Measurements from ENCODE around the gene B3GNT2. TPM values are rescaled to one million over a fixed set of nuclear protein-coding genes. Genes with fewer than 3 reads are reported as not detected.

Gene B3GNT2
- total RNA-seq, 4 donors from 2014 or later: 12.6 to 41.9 (median 28.0) TPM

DNA sequence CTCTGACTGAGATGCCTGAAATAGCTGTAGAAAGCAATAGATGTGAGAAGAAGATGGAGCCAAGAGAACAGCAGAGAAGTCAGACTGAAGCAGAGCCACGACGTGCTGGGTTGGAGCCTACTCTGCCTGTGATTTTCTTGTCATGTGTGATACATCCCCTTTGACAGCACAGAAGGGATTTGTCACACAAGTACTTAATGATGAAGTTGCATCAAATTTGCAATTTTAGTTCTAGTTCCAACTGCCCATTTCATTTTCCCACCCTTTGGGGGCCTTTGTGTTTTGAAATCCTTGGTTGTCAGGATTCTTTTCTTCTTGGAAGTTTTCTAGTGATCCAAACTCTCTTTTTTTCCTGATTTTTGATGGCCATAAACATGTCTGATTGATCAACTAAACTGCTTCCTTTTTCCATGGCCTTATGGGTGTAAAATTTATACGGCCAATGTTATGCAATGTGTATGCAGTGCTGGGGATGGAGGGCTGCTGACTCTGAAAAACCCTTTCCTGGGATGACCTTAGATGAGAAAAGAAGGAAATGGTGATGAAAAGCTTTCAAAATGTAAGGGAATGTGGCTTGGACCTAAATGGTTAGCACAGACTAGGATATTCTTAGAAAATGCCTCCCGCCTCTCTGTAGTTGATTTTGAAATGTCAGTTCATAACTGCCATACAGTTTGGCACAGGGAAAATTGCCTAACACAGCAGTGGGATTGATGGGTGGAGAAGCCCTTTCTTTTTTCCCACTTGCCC, 9.6 kb upstream of the B3GNT2 start:
- H3K27ac ChIP-seq: no peak overlapping the region
- H3K36me3 ChIP-seq: no peaks in the 10 kb centered on the region
- no peak overlapping the region for H3K4me3 ChIP-seq
- peak in 1 of 2 donors; percentile 13 for DNase-seq (ENCODE audit: low spot score in 2 of 2)
- H3K27me3 ChIP-seq: no peaks in the 10 kb centered on the region
- WGBS, 2 donors: 48 to 52% methylated on average over 4 of the region's 4 CpGs
- peaks cover 0 to 8% (median 4%) of the 10 kb centered on the region in 4 donors for H3K4me1 ChIP-seq
- no peak for TF ChIP-seq POLR2A (IDR thresholded peaks at IDR 0.05)
- TF ChIP-seq CTCF (IDR thresholded peaks at IDR 0.05): no peak
- peak in 1 of 2 donors; percentile 73 for TF ChIP-seq EP300 (IDR thresholded peaks at IDR 0.05)
- no peaks in the 10 kb centered on the region for H3K9me3 ChIP-seq

DNA sequence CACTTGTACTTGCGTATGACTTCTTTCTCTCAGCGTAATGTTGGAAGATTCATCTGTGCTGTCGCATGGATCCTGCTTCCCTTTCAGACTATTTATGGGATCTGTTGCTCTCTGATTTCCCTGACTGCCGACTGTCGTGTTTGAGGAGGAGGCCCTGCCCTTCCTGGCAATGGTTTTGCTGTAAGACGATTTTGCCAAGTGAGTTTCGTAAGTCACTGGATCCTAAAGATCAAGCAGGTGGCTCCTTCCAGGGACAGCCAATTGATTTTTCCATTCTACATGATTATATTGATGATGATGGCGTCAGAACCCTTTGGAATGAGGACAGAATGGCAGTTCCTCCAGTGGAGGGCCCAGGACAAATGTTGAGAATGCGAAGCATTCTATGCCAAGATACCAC, 8.7 kb upstream of the B3GNT2 start:
- H3K4me3 ChIP-seq: no peak overlapping the region
- H3K36me3 ChIP-seq: no peaks in the 10 kb centered on the region
- H3K27ac ChIP-seq: no peak overlapping the region
- H3K27me3 ChIP-seq: no peaks in the 10 kb centered on the region
- H3K4me1 ChIP-seq: peaks cover 0 to 8% (median 4%) of the 10 kb centered on the region in 4 donors
- no peak for DNase-seq (ENCODE audit: low spot score in 2 of 2)
- TF ChIP-seq CTCF (IDR thresholded peaks at IDR 0.05): no peak
- TF ChIP-seq EP300 (IDR thresholded peaks at IDR 0.05): no peak
- TF ChIP-seq POLR2A (IDR thresholded peaks at IDR 0.05): no peak
- no peaks in the 10 kb centered on the region for H3K9me3 ChIP-seq
- WGBS, 2 donors: 75 to 88% methylated on average over 9 of the region's 9 CpGs

DNA sequence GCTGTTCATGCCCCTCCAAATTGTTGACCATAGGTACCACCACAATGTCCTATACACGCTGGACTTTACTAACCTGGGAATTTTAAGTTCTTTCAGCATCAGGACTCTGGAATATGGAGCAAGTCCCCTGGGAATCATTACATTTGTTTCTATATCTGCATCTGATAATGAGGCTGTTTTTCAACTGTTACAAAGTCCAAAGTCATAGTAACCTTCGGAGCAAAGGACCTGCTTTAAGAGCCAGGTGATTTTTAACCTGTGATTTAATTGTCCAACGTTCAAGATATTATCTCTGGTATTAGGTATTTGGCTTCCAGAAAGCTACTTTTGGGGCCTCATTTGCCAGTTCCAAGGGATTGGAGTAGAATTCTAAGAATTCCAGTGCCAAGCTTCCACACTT, 7.5 kb upstream of the B3GNT2 start:
- H3K27ac ChIP-seq: no peak overlapping the region
- H3K4me1 ChIP-seq: peaks cover 0 to 8% (median 4%) of the 10 kb centered on the region in 4 donors
- no peak for TF ChIP-seq CTCF (IDR thresholded peaks at IDR 0.05)
- H3K4me3 ChIP-seq: no peak overlapping the region
- no peaks in the 10 kb centered on the region for H3K27me3 ChIP-seq
- H3K9me3 ChIP-seq: no peaks in the 10 kb centered on the region
- 90 to 98% methylated on average over 3 of the region's 3 CpGs for WGBS, 2 donors
- H3K36me3 ChIP-seq: no peaks in the 10 kb centered on the region
- DNase-seq (ENCODE audit: low spot score in 2 of 2): no peak

GRCh38 chr2:62189196-62189595, 6.7 kb upstream of the B3GNT2 start:
- Histone ChIP-seq H3K4me1 (peaks cover 0 to 8% (median 4%) of the 10 kb centered on the region in 4 donors), H3K27me3 (no peaks in the 10 kb centered on the region), H3K9me3 (no peaks in the 10 kb centered on the region), H3K4me3 (no peak overlapping the region), H3K27ac (no peak overlapping the region), H3K36me3 (no peaks in the 10 kb centered on the region)
- no peak for TF ChIP-seq EP300 (IDR thresholded peaks at IDR 0.05)
- TF ChIP-seq CTCF (IDR thresholded peaks at IDR 0.05): no peak
- TF ChIP-seq POLR2A (IDR thresholded peaks at IDR 0.05): no peak
- 96 to 100% methylated on average over 5 of the region's 5 CpGs for WGBS, 2 donors
- DNase-seq (ENCODE audit: low spot score in 2 of 2): no peak

GRCh38 chr2:62192811-62193210, 3.1 kb upstream of the B3GNT2 start:
- no peak for DNase-seq (ENCODE audit: low spot score in 2 of 2)
- Histone ChIP-seq H3K4me1 (peaks cover 0 to 14% (median 6%) of the 10 kb centered on the region in 4 donors), H3K27me3 (no peaks in the 10 kb centered on the region), H3K27ac (no peak overlapping the region), H3K4me3 (no peak overlapping the region), H3K9me3 (no peaks in the 10 kb centered on the region), H3K36me3 (no peaks in the 10 kb centered on the region)
- TF ChIP-seq POLR2A (IDR thresholded peaks at IDR 0.05): no peak
- no peak for TF ChIP-seq CTCF (IDR thresholded peaks at IDR 0.05)
- TF ChIP-seq EP300 (IDR thresholded peaks at IDR 0.05): no peak
- 61 to 79% methylated on average over 1 of the region's 1 CpG for WGBS, 2 donors
